Mucosa of rectum (tissue), 2 donors: ENCODE results near the gene ZBTB49.

ENCODE experiments used
- H3K27ac ChIP-seq, 2 donors: one replicate each; pipeline ENCODE4 v1.7.0; 2013; ENCODE audit warnings: inconsistent platforms in 2 of 2, low read depth in 2 of 2, low read length in 2 of 2
- H3K27me3 ChIP-seq, 2 donors: one replicate each; pipeline ENCODE4 v1.7.0; 2013; ENCODE audit warnings: low read length in 2 of 2; ENCODE audit not compliant: control insufficient read depth in 2 of 2, insufficient read depth in 2 of 2
- H3K36me3 ChIP-seq, 2 donors: one replicate each; pipeline ENCODE4 v1.7.0; 2013; ENCODE audit warnings: low read length in 2 of 2; ENCODE audit not compliant: control insufficient read depth in 2 of 2, insufficient read depth in 2 of 2
- H3K4me1 ChIP-seq, 2 donors: one replicate each; pipeline ENCODE4 v1.7.0; 2013; ENCODE audit warnings: low read length in 2 of 2, mild to moderate bottlenecking in 1 of 2; ENCODE audit not compliant: control insufficient read depth in 2 of 2, insufficient read depth in 2 of 2
- H3K4me3 ChIP-seq, 2 donors: one replicate each; pipeline ENCODE4 v1.7.0; 2013; ENCODE audit warnings: low read length in 2 of 2
- H3K9ac ChIP-seq, 2 donors: one replicate each; pipeline ENCODE4 v1.7.0; 2013; ENCODE audit warnings: low read length in 2 of 2, low read depth in 1 of 2, mild to moderate bottlenecking in 1 of 2
- H3K9me3 ChIP-seq, 2 donors: one replicate each; pipeline ENCODE4 v1.7.0; 2013; ENCODE audit warnings: low read length in 2 of 2; ENCODE audit not compliant: control insufficient read depth in 2 of 2
- donor health status: healthy.
- donor health status: Normal muscosa, but diverticular disease.

The ZBTB49 gene

DNA sequence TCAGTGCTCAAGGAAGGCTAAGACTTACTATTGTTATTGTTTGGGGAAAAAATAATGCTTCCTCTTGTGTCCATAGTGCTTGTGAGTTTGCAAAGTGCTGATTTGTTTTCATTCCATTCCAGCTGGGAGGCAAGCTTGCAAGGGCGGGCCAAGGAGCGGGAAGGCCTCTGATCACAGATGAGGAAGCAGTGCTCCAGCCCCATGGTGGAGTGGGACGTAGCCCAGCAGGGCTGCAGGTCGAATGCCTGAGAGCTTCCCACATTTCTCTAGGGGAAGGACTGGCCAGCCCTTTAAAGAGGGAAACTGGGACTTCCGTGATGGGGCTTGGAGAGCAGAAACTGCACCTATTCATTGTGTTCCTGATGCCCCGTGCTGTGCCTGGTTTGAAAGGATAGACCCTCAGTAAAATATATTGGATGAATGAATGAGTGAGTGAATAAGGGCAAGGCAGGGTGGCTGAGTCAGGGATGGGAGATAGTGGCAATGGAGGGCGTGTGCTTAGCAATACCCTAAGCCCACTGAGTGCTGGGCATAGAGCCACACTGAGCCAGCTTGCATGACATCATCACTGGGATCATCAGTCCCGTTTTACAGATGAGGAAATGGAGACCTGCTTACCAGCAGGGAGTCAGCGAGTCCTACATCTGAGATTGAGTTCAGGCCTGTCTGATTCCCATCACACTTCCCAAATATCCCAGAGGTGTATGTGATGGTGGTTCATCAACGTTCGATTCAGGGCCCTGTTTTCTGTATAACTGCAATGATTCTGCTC lies 78.9 kb downstream of the ZBTB49 start:
- Histone ChIP-seq H3K9me3 (no peaks in the 10 kb centered on the region), H3K9ac (no peak overlapping the region), H3K27me3 (no peaks in the 10 kb centered on the region), H3K4me3 (no peak overlapping the region), H3K36me3 (no peaks in the 10 kb centered on the region), H3K27ac (no peak overlapping the region), H3K4me1 (no peaks in the 10 kb centered on the region)
